ENCODE results near the gene PCDHGA3. TPM values are rescaled to one million over a fixed set of nuclear protein-coding genes. Genes with fewer than 3 reads are reported as not detected.
"Not testable (repeated sequence)": the region's sequence is repeated elsewhere in the genome, so short reads cannot be mapped to it uniquely, and the experiment has no call there.

PCDHGA3 gene
- total RNA-seq, 1 experiment from 2014 or later, result not detected

GRCh38 chr5:141343953-141344463 is 379 bp downstream of the PCDHGA3 start:
- TF ChIP-seq SIN3A (IDR thresholded peaks at IDR 0.05; ENCODE audit: borderline replicate concordance, insufficient read depth, low read depth, low read length) (no peak), TCF7L2 (IDR thresholded peaks at IDR 0.05; ENCODE audit: low read depth, low read length) (no peak), CTCF (IDR thresholded peaks at IDR 0.05) (no peak), POLR2AphosphoS5 (IDR thresholded peaks at IDR 0.05; ENCODE audit: low read depth, low read length) (no peak)
- TF ChIP-seq, protein P1, sequence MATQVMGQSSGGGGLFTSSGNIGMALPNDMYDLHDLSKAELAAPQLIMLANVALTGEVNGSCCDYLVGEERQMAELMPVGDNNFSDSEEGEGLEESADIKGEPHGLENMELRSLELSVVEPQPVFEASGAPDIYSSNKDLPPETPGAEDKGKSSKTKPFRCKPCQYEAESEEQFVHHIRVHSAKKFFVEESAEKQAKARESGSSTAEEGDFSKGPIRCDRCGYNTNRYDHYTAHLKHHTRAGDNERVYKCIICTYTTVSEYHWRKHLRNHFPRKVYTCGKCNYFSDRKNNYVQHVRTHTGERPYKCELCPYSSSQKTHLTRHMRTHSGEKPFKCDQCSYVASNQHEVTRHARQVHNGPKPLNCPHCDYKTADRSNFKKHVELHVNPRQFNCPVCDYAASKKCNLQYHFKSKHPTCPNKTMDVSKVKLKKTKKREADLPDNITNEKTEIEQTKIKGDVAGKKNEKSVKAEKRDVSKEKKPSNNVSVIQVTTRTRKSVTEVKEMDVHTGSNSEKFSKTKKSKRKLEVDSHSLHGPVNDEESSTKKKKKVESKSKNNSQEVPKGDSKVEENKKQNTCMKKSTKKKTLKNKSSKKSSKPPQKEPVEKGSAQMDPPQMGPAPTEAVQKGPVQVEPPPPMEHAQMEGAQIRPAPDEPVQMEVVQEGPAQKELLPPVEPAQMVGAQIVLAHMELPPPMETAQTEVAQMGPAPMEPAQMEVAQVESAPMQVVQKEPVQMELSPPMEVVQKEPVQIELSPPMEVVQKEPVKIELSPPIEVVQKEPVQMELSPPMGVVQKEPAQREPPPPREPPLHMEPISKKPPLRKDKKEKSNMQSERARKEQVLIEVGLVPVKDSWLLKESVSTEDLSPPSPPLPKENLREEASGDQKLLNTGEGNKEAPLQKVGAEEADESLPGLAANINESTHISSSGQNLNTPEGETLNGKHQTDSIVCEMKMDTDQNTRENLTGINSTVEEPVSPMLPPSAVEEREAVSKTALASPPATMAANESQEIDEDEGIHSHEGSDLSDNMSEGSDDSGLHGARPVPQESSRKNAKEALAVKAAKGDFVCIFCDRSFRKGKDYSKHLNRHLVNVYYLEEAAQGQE (IDR thresholded peaks at IDR 0.05; ENCODE audit: insufficient read depth in 1 of 2, low read depth in 2 of 2, low read length in 1 of 2), result no peak
- H3K36me3 ChIP-seq (ENCODE audit: control insufficient read depth, insufficient read depth, low read length), result no peaks in the 10 kb centered on the region
- no TSS peak for BruUV-seq (replicated peaks)
- no peak overlapping the region for H3K4me3 ChIP-seq (ENCODE audit: low read depth in 2 of 2, low read length in 2 of 2)
- ATAC-seq (no peak), DNase-seq (ENCODE audit: low read depth, low spot score) (no peak)
- H3K4me1 ChIP-seq (ENCODE audit: control insufficient read depth, insufficient read depth, low read length), result no peaks in the 10 kb centered on the region
- H3K27ac ChIP-seq (ENCODE audit: low read length), result no peak overlapping the region
- H3K27me3 ChIP-seq (ENCODE audit: control insufficient read depth, insufficient read depth, low read length), result no peaks in the 10 kb centered on the region; the same call in 1 of the 2 replicates
- intact Hi-C loops (cut with micrococcal nuclease; ENCODE audit: unreplicated experiment) (no loop called here), in situ Hi-C loops (cut with HindIII; ENCODE audit: low pct_unique_long_range_greater_than_20kb, low sequenced_read_pairs) (loop anchor here (25.0 kb wide), 1 partner anchor 157 kb away; the partner anchor contains the start of genes PCDHB10, PCDHB11, PCDHB16 and PCDHB8)
- ChIA-PET CTCF (interaction anchor here (0.7 kb wide), 1 partner anchor 287 kb away, joined by 3 read pairs; no protein-coding TSS in a partner anchor), POLR2A (interaction anchor here (0.5 to 0.7 kb wide), 2 partner anchors 9 to 13 kb away, joined by 3 to 9 read pairs; partner anchors contain the start of gene PCDHGA1)
- H3K9me3 ChIP-seq (ENCODE audit: control insufficient read depth, insufficient read depth, low read depth, low read length), result no peaks in the 10 kb centered on the region; the same call in 1 of the 2 replicates

GRCh38 chr5:141345327-141345726 is 1.7 kb downstream of the PCDHGA3 start:
- ATAC-seq (no peak), DNase-seq (ENCODE audit: low read depth, low spot score) (no peak)
- intact Hi-C loops (cut with micrococcal nuclease; ENCODE audit: unreplicated experiment), result no loop called here
- ChIA-PET CTCF (no interaction called here), POLR2A (no interaction called here)
- H3K4me3 ChIP-seq (ENCODE audit: low read depth in 2 of 2, low read length in 2 of 2), result no peak overlapping the region
- TF ChIP-seq POLR2AphosphoS5 (IDR thresholded peaks at IDR 0.05; ENCODE audit: low read depth, low read length), result no peak
- no peak for TF ChIP-seq TCF7L2 (IDR thresholded peaks at IDR 0.05; ENCODE audit: low read depth, low read length)
- no peak for TF ChIP-seq SIN3A (IDR thresholded peaks at IDR 0.05; ENCODE audit: borderline replicate concordance, insufficient read depth, low read depth, low read length)
- TF ChIP-seq, protein P1 (IDR thresholded peaks at IDR 0.05; ENCODE audit: insufficient read depth in 1 of 2, low read depth in 2 of 2, low read length in 1 of 2), result no peak
- TF ChIP-seq CTCF (IDR thresholded peaks at IDR 0.05), result no peak
- no TSS peak for BruUV-seq (replicated peaks)
- no peaks in the 10 kb centered on the region; the same call in 1 of the 2 replicates for H3K9me3 ChIP-seq (ENCODE audit: control insufficient read depth, insufficient read depth, low read depth, low read length)
- H3K27me3 ChIP-seq (ENCODE audit: control insufficient read depth, insufficient read depth, low read length), result no peaks in the 10 kb centered on the region; the same call in 1 of the 2 replicates
- in situ Hi-C loops (cut with HindIII; ENCODE audit: low pct_unique_long_range_greater_than_20kb, low sequenced_read_pairs), result loop anchor here (25.0 kb wide), 1 partner anchor 158 kb away; the partner anchor contains the start of genes PCDHB10, PCDHB11, PCDHB16 and PCDHB8
- H3K4me1 ChIP-seq (ENCODE audit: control insufficient read depth, insufficient read depth, low read length), result no peaks in the 10 kb centered on the region
- no peaks in the 10 kb centered on the region for H3K36me3 ChIP-seq (ENCODE audit: control insufficient read depth, insufficient read depth, low read length)
- no peak overlapping the region for H3K27ac ChIP-seq (ENCODE audit: low read length)

- H3K36me3 ChIP-seq (ENCODE audit: control insufficient read depth, insufficient read depth, low read length); H3K4me1 ChIP-seq (ENCODE audit: control insufficient read depth, insufficient read depth, low read length); ATAC-seq; H3K4me3 ChIP-seq (ENCODE audit: low read depth in 2 of 2, low read length in 2 of 2); intact Hi-C loops (cut with micrococcal nuclease; ENCODE audit: unreplicated experiment); H3K27me3 ChIP-seq (ENCODE audit: control insufficient read depth, insufficient read depth, low read length); BruUV-seq (replicated peaks); DNase-seq (ENCODE audit: low read depth, low spot score); POLR2A ChIA-PET; CTCF ChIA-PET; H3K27ac ChIP-seq (ENCODE audit: low read length); H3K9me3 ChIP-seq (ENCODE audit: control insufficient read depth, insufficient read depth, low read depth, low read length): not testable (repeated sequence)
- in situ Hi-C loops (cut with HindIII; ENCODE audit: low pct_unique_long_range_greater_than_20kb, low sequenced_read_pairs), result loop anchor here (25.0 kb wide), 1 partner anchor 159 kb away; the partner anchor contains the start of genes PCDHB10, PCDHB11, PCDHB16 and PCDHB8
Observed at GRCh38 chr5:141346017-141346416, 2.4 kb downstream of the PCDHGA3 start.
